Measurements from ENCODE around the gene TLR10. TPM values are rescaled to one million over a fixed set of nuclear protein-coding genes. Genes with fewer than 3 reads are reported as not detected.

The TLR10 gene
- total RNA-seq, 1 donor from 2014 or later, result 107 TPM

DNA sequence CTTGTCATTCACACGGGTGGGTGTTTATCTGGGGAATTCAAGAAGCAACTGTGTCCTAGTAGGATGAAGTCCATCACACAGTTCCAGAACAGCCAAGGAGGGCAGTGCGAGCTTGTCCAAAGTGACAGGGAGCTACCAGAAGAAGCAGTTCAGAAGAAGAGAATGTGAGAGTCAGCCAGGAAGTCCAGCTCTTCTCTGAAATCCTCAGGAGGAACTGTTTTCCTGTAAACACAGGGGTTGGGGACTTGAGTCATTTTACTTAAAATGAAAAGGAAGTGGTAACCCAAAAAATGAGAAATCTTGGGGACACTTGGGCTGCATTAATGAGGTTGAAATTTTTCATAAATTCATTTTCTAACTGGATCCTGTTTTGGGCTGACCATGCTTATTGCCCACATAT, 8.2 kb upstream of the TLR10 start:
- peak overlapping the region; percentile 36 for H3K27ac Mint-ChIP-seq
- no peak for ATAC-seq (ENCODE audit: low read depth)
- ChIA-PET CTCF (no interaction called here), POLR2A (interaction anchor here (1.1 kb wide), 1 partner anchor 9 kb away, joined by 4 read pairs; no protein-coding TSS in a partner anchor)
- DNase-seq, result no peak
- H3K27me3 Mint-ChIP-seq, result no peaks in the 10 kb centered on the region
- H3K4me3 Mint-ChIP-seq, result no peak overlapping the region
- peaks cover 51% of the 10 kb centered on the region for H3K36me3 Mint-ChIP-seq (ENCODE audit: low read depth)
- H3K9me3 Mint-ChIP-seq, result peaks cover 24% of the 10 kb centered on the region
- intact Hi-C loops (cut with micrococcal nuclease), result no loop called here
- TF ChIP-seq, protein P1, sequence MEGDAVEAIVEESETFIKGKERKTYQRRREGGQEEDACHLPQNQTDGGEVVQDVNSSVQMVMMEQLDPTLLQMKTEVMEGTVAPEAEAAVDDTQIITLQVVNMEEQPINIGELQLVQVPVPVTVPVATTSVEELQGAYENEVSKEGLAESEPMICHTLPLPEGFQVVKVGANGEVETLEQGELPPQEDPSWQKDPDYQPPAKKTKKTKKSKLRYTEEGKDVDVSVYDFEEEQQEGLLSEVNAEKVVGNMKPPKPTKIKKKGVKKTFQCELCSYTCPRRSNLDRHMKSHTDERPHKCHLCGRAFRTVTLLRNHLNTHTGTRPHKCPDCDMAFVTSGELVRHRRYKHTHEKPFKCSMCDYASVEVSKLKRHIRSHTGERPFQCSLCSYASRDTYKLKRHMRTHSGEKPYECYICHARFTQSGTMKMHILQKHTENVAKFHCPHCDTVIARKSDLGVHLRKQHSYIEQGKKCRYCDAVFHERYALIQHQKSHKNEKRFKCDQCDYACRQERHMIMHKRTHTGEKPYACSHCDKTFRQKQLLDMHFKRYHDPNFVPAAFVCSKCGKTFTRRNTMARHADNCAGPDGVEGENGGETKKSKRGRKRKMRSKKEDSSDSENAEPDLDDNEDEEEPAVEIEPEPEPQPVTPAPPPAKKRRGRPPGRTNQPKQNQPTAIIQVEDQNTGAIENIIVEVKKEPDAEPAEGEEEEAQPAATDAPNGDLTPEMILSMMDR (IDR thresholded peaks at IDR 0.05), result no peak
- H3K4me1 Mint-ChIP-seq, result peaks cover 18% of the 10 kb centered on the region

DNA sequence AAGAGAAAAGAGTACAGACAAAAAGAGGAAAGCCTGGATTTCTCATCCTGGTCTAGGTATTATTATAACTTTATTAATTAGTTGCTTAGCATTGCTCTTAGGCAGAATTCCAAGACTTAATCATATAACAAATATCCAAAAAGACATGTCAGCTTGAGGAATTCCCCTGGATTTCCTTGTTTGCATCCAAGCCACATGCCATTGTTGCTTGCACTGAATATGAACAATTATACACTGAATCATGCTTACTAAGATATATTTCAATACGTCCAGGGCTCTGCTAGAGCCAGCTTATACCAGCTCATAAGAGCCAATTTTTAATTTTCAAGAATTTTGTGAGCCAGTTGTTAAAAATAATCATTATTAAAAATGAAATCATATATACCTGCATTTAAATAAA, 5.5 kb upstream of the TLR10 start:
- no peak for ATAC-seq (ENCODE audit: low read depth)
- no peaks in the 10 kb centered on the region for H3K27me3 Mint-ChIP-seq
- ChIA-PET POLR2A (interaction anchor here (0.6 to 2.6 kb wide), 4 partner anchors 15 to 178 kb away, joined by 3 to 13 read pairs (median 4); no protein-coding TSS in a partner anchor), CTCF (interaction anchor here (1.8 to 2.0 kb wide), 2 partner anchors 29 to 73 kb away, joined by 8 to 11 read pairs; no protein-coding TSS in a partner anchor)
- TF ChIP-seq, protein P1 (IDR thresholded peaks at IDR 0.05), result no peak
- intact Hi-C loops (cut with micrococcal nuclease), result no loop called here
- DNase-seq, result no peak
- H3K27ac Mint-ChIP-seq, result no peak overlapping the region
- H3K9me3 Mint-ChIP-seq, result peaks cover 5% of the 10 kb centered on the region
- peaks cover 38% of the 10 kb centered on the region for H3K4me1 Mint-ChIP-seq
- peaks cover 27% of the 10 kb centered on the region for H3K36me3 Mint-ChIP-seq (ENCODE audit: low read depth)
- H3K4me3 Mint-ChIP-seq, result no peak overlapping the region

DNA sequence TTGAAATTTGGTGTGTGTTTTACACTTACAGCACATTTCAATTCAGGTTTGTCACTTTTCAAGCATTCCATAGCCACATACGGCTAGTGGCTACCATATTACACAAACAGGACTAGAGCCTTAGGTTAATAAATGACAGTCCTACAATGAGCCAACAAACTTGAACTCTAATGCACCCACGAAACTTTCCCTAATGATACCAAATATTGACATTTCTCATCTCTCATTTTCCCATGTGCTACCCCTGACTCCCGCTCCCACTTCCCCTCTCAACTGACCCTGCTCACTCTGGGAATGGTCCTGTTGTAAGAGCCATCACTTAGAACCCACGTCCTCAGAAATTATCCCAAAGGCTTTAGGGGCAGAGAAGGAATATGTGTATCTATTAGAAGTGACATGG, 4.9 kb upstream of the TLR10 start:
- ChIA-PET CTCF (no interaction called here), POLR2A (interaction anchor here (0.6 to 4.3 kb wide), 2 partner anchors 17 to 179 kb away, joined by 4 to 34 read pairs; partner anchors contain the start of gene TLR1)
- ATAC-seq (ENCODE audit: low read depth) (no peak), DNase-seq (no peak)
- intact Hi-C loops (cut with micrococcal nuclease), result no loop called here
- TF ChIP-seq, protein P1 (IDR thresholded peaks at IDR 0.05), result no peak
- Mint-ChIP-seq H3K27ac (peak overlapping the region; percentile 10), H3K9me3 (peaks cover 5% of the 10 kb centered on the region), H3K27me3 (no peaks in the 10 kb centered on the region), H3K36me3 (ENCODE audit: low read depth) (peaks cover 23% of the 10 kb centered on the region), H3K4me3 (no peak overlapping the region), H3K4me1 (peaks cover 39% of the 10 kb centered on the region)

DNA sequence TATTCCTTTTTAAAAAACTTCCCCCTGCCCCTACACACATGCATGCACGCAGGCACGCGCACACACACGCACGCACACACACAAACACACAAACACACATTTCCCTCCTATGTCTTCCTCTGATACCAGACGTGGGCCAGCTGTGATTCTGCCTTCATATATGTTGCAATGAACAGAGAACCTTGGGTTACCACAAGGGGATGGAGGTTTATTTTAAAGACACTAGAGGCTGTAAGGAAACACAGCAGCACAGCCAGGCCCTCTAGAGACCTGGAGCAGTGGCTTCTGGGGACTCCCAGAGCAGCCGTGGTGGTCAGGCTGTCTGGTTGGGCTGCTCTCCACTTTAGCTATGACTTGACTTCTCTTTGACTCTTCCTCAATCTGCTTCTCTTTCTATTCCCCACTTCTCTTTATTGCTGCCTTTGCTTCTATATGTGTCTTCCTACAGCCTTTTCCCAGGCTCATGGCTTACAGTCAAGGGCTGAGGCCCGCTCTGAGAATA, 3.2 kb upstream of the TLR10 start:
- peaks cover 41% of the 10 kb centered on the region for H3K4me1 Mint-ChIP-seq
- H3K9me3 Mint-ChIP-seq, result peaks cover 5% of the 10 kb centered on the region
- POLR2A ChIA-PET, result interaction anchor here (1.3 to 4.3 kb wide), 7 partner anchors 10 to 75 kb away, joined by 4 to 34 read pairs (median 7); partner anchors contain the start of gene TLR1
- ATAC-seq (ENCODE audit: low read depth) (peak; percentile 67), DNase-seq (no peak)
- no peaks in the 10 kb centered on the region for H3K27me3 Mint-ChIP-seq
- H3K27ac Mint-ChIP-seq, result peak overlapping the region; percentile 89
- intact Hi-C loops (cut with micrococcal nuclease), result loop anchor here (1.0 kb wide), 1 partner anchor 18 kb away; the partner anchor contains the start of gene TLR1
- TF ChIP-seq, protein P1 (IDR thresholded peaks at IDR 0.05), result no peak
- CTCF ChIA-PET, result interaction anchor here (1.0 to 8.1 kb wide), 8 partner anchors 11 to 75 kb away, joined by 3 to 331 read pairs (median 4); partner anchors contain the start of genes TLR1 and TLR6
- peak overlapping the region; percentile 39 for H3K4me3 Mint-ChIP-seq
- peaks cover 25% of the 10 kb centered on the region for H3K36me3 Mint-ChIP-seq (ENCODE audit: low read depth)

DNA sequence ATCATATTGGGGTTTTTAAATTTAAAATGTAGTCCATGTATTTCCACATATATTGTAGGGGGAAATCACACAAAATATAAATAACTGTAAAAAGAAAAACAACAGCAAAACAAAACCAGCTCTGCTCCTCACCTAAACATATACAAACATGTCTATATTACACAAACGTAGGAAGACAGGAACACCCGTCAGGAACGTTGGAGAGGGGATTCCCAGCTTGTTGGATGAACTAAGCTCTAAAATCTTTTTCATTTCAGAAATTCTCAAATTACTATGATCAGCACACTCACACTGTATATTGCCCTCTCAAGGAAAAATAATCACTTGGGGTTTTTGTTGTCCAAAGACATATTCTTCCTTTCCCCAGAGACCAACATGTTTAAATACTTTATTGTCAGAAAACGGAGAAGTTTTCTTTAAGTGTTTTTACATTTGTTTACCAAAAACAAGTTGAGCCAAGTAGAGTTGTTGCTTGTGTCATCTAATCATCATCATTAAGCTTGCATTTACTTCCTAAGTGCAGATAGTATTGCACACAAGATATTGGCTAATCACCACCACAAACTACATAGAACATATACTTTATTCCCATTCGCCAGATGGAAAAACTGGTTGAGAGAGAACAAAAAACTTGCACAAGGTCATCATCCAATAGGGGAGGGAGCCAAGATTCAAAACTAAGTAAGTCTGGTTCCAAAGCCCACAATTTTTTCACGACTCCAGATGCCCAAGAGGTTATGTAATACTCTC, 2.4 kb upstream of the TLR10 start:
- peaks cover 23% of the 10 kb centered on the region for H3K36me3 Mint-ChIP-seq (ENCODE audit: low read depth)
- ChIA-PET POLR2A (interaction anchor here (1.3 to 4.3 kb wide), 7 partner anchors 11 to 75 kb away, joined by 4 to 34 read pairs (median 7); partner anchors contain the start of gene TLR1), CTCF (interaction anchor here (1.0 to 8.1 kb wide), 8 partner anchors 12 to 76 kb away, joined by 3 to 331 read pairs (median 6); partner anchors contain the start of genes TLR1 and TLR6)
- no peak overlapping the region for H3K4me3 Mint-ChIP-seq
- H3K4me1 Mint-ChIP-seq, result peaks cover 44% of the 10 kb centered on the region
- ATAC-seq (ENCODE audit: low read depth), result no peak
- peak overlapping the region; percentile 89 for H3K27ac Mint-ChIP-seq
- intact Hi-C loops (cut with micrococcal nuclease), result no loop called here
- H3K27me3 Mint-ChIP-seq, result no peaks in the 10 kb centered on the region
- peaks cover 5% of the 10 kb centered on the region for H3K9me3 Mint-ChIP-seq
- DNase-seq, result no peak
- TF ChIP-seq, protein P1 (IDR thresholded peaks at IDR 0.05), result no peak
